ENCODE results near the gene BASP1.

The BASP1 gene

DNA sequence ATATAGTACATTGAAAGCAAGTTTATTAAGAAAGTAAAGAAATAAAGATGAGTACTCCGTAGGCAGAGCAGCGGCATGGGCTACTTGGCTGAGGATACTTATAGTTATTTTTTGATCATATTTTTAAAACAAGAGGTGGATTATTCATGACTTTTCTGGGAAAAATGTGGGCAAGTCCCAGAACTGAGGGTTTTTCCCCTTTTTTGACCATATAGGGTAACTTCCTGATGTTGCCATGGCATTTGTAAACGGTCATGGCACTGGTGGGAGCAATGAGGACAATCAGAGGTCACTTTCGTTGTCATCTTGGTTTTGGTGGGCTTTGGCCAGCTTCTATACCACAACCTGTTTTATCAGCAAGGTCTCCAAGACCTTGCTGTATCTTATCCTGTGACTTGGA lies 5.2 kb upstream of the BASP1 start:
- FAIRE-seq = no peak
- TF ChIP-seq POLR2A (IDR thresholded peaks at IDR 0.05; ENCODE audit: low read depth, low read length) = no peak
- DNase-seq (ENCODE audit: insufficient read length, low spot score) = no peak

DNA sequence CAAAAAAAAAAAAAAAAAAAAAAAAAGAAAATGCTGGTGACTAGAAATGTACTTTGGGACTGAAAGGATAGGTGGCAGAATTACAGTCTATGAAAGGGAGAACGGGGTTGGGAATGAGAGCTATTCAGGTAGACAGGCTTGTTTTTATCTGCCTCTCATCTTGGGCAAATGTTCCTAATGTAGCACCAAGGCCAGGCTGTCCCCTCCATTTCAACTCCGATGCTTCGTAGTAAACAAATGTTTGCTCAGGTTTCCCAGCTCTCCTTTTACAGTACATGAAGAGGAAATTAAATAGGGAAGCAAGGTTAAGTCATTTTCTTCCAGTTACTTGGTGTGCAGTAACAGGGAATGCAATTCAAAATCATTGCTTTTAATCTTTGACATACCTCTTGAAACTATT lies 4.4 kb upstream of the BASP1 start:
- TF ChIP-seq POLR2A (IDR thresholded peaks at IDR 0.05; ENCODE audit: low read depth, low read length) = no peak
- FAIRE-seq (no peak), DNase-seq (ENCODE audit: insufficient read length, low spot score) (no peak)

DNA sequence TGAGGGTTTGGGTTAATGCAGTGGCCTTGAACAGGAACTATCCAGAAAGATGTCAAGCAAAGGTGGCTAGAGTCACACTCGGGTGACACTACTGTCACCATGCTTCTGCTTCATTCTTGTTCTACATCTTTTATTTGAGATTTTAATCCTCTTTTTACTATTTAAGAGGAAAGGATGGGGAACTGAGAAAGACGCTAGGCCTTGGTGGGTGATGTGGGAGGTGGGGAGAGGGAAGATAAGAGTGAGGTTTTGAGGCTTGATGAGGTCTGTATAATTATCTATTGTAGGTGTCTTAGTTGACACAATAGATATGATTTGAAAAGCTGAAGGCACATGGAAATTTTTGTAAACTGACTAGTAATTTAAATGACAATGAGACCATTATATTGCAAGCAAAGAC lies 3.5 kb upstream of the BASP1 start:
- TF ChIP-seq POLR2A (IDR thresholded peaks at IDR 0.05; ENCODE audit: low read depth, low read length) = no peak
- FAIRE-seq = no peak
- DNase-seq (ENCODE audit: insufficient read length, low spot score) = no peak

DNA sequence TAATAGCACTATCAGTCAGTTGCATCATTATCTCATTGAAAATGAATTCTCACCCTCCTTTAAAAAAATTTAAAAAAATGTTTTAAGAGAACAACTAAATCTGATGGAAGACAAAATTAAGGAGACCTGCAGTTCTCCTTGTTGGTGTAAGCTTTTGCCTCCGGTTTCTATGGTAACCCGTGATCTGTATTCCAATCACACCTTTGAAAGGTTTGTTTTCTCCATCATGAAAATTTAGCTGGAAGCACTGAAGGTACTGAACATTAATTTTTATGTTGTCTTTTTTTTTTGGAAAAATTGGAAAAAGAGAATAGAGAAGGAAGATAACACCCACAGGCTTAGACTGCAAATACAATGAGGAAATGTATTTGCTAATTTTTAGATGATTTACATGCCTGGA lies 2.5 kb upstream of the BASP1 start:
- no peak for TF ChIP-seq POLR2A (IDR thresholded peaks at IDR 0.05; ENCODE audit: low read depth, low read length)
- no peak for DNase-seq (ENCODE audit: insufficient read length, low spot score)
- FAIRE-seq = no peak

DNA sequence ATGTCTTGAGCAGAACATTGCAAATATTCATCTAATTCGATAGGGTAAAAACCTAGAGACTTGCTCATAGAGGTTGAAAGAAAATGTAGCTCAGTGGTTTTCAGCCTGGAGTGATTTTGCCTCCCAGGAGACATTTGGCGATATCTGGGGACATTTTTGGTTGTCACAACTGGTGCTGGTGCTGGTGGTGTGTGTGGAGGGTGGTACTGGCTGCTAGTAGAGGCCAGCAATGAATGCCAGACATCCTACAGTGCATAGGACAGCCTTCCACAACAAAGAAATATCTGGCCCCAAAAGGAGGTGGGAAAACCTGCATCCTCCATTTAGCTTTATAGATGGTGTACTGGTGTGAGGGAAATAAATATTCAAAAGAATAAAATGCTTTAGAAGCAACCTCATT lies 2.1 kb upstream of the BASP1 start:
- TF ChIP-seq POLR2A (IDR thresholded peaks at IDR 0.05; ENCODE audit: low read depth, low read length) = no peak
- DNase-seq (ENCODE audit: insufficient read length, low spot score) (no peak), FAIRE-seq (no peak)

DNA sequence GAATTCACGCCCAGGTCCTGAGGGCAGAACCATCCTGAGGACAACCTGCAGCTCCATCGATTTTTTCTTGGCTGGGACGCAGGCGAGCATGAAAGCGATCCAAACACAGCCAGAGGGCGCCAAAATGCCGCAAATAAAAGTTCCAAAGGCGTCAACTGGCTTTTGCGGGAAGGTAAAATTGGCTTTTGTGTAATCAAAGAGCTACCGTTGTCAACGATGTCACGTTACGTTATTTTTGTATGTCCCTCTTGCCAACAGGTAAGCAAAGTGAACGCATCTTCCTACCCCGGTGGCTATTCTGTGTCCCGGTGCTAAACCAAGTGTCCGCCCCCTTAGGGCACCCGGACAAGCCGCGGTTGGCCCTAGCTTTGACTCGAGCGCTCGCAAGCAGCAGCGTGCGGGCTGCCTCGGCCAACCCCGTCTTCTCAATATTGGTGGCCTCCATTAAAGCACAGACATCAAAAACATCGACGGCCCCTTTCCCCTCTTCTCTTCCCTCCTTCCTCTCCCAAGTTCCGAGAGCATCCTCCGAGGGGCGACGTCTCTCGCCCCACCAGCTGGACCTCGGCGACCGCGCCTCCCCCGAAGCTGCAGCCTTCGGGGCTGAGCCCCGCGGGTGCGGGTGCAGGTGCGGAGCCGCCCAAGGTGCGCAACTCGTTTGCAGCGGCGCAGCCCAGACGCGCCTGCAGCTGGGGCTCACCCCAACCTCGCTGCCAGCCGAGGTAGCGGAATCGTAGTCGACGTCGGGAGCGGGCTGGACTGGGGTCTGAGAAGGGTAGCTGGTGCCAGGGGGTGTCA lies 1.1 kb upstream of the BASP1 start:
- DNase-seq (ENCODE audit: insufficient read length, low spot score) (peak; percentile 75), FAIRE-seq (peak; percentile 83)
- TF ChIP-seq POLR2A (IDR thresholded peaks at IDR 0.05; ENCODE audit: low read depth, low read length) = no peak

DNA sequence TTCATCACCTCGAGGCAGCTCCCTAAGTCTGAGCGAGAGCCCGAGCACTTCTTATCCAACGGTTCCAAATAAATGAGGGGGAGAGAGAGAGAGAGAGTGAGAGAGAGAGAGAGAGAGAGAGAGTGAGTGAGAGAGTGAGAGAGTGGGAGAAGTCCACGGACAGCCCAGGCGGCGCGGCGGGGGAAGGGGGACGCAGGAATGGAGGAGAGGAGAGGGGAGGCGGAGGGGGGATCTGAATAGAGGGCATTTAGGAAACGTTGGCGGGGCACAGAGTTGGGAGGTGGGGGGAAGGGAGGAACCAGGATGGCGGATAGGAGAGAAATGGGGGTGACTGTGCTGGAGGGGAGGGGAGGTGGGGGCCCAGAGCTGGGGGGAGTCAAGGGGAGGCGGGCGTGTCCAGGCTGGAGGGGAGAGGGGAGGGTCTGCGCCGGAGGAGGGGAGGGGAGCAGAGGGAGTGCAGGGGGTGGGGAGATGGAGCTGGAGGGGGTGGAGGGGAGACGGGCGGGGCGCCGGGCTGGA lies 398 bp upstream of the BASP1 start:
- no peak for TF ChIP-seq POLR2A (IDR thresholded peaks at IDR 0.05; ENCODE audit: low read depth, low read length)
- DNase-seq (ENCODE audit: insufficient read length, low spot score) (peak; percentile 53), FAIRE-seq (no peak)

DNA sequence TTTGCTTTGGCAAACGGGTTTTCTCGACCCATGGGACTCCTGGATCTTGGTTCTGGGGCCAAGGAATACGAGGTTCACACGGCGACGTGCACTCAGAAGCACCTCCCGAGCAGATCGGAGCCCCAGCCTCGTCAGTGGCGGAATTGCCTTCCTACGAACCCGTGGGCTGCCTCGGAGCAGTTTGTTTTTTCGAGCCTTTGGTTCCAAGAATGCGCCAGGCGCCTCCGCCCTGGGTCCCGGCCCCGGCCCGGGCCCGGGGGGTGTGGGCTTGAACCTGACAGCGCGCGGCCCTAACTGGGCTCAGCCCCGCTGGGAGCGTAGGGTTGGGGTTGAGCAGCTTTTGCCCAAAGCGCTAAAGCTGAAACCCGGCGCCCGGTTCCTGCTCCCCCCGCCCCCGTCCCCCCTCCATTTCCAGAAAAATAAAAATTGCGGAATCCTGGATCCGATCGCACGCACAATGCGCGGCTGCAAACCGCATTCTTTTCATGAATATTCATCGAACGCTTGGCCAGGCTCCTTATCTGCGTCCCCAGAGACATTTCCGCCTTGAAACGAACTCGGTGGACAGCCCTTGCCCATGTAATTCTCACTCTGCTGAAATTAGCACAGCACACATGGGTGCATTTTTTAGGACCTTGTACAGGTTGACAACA lies 1.0 kb downstream of the BASP1 start:
- no peak for FAIRE-seq
- no peak for TF ChIP-seq POLR2A (IDR thresholded peaks at IDR 0.05; ENCODE audit: low read depth, low read length)
- DNase-seq (ENCODE audit: insufficient read length, low spot score) = peak; percentile 35

DNA sequence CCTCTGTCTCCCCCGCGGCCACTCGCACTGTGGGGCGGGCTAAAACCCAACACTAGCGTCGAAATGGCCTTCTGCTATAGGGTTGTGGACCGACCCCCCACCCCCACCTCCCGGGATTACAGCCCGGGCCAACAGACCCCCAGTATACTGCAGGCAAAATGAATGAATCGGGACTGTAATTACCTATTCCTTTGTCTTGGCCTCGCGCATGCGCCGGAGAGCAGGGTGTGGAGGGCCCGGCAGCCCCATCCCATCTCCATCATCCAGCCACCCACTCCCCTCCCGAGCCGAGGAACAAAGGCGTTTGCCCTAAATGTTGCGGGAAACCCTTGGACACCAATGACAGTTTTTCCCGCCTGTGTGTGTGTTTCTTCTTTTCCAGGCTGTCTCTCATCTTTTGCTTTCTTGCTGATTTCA lies 1.6 kb downstream of the BASP1 start:
- no peak for DNase-seq (ENCODE audit: insufficient read length, low spot score)
- FAIRE-seq = no peak
- no peak for TF ChIP-seq POLR2A (IDR thresholded peaks at IDR 0.05; ENCODE audit: low read depth, low read length)

DNA sequence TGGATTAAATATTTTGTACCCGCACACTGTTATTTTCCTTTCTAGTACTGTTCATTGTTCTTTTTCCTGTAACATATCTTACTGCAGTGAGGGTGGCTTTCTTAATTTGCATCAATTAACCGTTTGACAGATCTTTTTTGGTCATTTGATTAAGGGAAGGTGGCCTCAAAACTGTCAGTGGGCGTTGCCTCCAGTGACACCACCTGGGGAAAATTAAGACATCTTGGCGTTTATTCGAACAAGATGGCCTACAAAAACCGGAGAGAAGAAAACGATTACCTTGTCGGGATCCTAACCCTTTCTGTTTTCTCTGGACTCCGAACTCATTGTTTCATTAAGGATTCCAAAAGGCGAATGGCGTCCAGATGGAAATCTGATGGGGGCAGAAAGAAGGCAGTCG lies 2.0 kb downstream of the BASP1 start:
- TF ChIP-seq POLR2A (IDR thresholded peaks at IDR 0.05; ENCODE audit: low read depth, low read length) = no peak
- DNase-seq (ENCODE audit: insufficient read length, low spot score) (no peak), FAIRE-seq (no peak)

DNA sequence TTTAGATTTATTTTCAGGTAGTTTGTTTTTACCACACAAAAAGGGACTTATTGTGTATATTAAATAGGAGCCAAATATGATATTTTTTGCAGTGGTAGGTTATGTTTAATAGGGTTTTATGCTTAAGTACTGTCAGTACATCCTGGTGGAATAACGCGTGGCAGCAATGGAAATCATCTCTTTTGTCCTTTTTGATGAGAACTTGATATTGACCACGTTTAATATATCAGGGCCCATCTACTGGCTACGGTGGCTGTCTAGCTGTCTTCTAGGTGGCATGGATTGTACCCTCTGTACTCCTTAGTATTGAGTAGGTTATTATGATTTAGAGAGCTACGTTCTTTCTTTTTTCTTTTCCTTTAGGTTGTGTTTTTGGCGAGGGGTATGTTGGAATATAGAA lies 2.6 kb downstream of the BASP1 start:
- no peak for TF ChIP-seq POLR2A (IDR thresholded peaks at IDR 0.05; ENCODE audit: low read depth, low read length)
- DNase-seq (ENCODE audit: insufficient read length, low spot score) (no peak), FAIRE-seq (no peak)

DNA sequence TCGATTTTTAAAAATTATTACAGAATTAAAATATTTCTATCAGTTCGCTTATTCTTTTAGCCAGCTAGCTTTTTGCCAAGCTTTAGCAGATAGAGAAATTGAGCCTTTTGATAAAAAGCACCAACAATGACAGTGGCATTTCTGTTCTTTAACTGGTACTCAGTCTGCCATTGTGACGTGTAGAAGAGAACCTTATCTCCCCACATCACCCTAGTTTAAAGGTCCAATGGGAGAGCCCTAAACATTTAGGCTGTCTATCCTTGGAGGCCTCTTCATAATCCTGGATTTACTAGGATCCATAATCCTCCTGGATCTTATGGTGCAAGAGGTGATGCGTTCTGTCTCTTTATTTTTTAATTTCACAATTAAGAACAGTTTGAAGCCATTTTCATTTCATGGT lies 3.0 kb downstream of the BASP1 start:
- TF ChIP-seq POLR2A (IDR thresholded peaks at IDR 0.05; ENCODE audit: low read depth, low read length) = no peak

DNA sequence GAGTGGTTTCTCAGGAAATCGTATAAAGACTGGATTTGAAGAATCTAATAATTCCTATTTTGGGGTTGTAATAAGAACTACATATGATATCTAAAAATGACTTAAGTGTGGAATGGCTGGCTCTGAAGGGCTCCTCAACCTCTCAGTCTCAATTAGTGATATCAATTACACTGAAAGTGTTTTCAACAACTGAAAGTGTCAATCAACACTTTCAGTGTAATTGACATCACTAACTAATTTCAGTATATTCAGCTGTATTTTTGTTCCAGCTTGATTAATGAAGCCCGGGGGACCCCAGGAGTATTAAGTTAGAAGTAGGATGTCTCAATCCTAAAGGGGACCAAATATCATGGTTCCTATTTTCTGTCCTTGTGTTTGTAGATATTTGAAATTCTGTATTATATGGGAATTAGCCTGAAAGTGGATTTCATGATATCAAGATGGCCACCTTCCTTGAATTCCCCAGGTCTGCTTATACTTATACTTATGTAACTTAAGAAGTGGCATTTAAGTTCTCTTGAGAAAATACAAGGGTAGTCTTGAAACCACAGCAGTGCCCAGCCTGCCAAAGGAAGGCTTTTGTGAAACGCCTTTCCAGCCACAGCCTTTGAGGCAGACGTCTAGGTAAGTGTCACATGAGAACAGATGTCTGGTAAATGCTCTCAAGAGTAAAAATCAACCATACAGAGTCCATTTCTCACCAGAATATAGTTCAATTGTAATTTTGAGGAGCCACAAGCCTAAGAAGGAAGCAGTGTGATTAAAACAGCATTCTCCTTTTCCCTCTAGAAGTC lies 4.6 kb downstream of the BASP1 start:
- FAIRE-seq (peak; percentile 61), DNase-seq (ENCODE audit: insufficient read length, low spot score) (no peak)
- no peak for TF ChIP-seq POLR2A (IDR thresholded peaks at IDR 0.05; ENCODE audit: low read depth, low read length)

More for the DNA sequence above, 3.0 kb downstream of the BASP1 start:
- no peak for FAIRE-seq
- DNase-seq (ENCODE audit: insufficient read length, low spot score) = no peak

DNA sequence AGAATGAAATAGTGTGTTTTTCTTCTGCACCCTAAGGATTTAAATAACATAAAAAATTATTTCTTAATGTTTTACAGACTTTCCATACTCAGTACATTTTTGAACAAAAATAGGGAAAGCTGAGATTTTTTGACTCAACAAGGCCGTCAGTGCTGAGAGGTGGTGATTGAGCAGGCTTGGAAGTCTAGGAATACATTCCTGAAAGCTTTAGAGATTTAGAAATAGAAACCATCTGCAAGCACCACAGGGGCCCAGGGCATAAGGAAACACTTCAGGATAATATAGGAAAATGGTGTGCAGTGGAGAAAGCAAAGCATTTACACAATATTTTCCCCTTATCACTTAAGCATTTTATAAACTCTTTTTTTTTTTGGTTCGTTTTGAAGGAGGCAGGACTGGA lies 5.2 kb downstream of the BASP1 start:
- FAIRE-seq = no peak
- no peak for DNase-seq (ENCODE audit: insufficient read length, low spot score)

More for the DNA sequence above, 5.2 kb downstream of the BASP1 start:
- TF ChIP-seq POLR2A (IDR thresholded peaks at IDR 0.05; ENCODE audit: low read depth, low read length) = no peak
